GM12864 (cell line): Measurements from ENCODE around the gene VEZT.

ENCODE experiments used
- DNase-seq: peaks from one replicate; pipeline ENCODE4 v3.0.0-alpha.2; 2011; ENCODE audit warnings: low read depth
- H3K4me3 ChIP-seq: 2 replicates; pipeline ENCODE4 v1.5.1; 2011; ENCODE audit warnings: mild to moderate bottlenecking, low read depth, low read length, control low read depth
- TF ChIP-seq, protein P1 (sequence below): IDR thresholded peaks from 2 replicates; pipeline ENCODE4 v1.5.1; 2011; ENCODE audit warnings: low read depth, mild to moderate bottlenecking, moderate library complexity, low read length, control low read depth, inconsistent platforms; ENCODE audit errors: missing control alignments

The VEZT gene

DNA sequence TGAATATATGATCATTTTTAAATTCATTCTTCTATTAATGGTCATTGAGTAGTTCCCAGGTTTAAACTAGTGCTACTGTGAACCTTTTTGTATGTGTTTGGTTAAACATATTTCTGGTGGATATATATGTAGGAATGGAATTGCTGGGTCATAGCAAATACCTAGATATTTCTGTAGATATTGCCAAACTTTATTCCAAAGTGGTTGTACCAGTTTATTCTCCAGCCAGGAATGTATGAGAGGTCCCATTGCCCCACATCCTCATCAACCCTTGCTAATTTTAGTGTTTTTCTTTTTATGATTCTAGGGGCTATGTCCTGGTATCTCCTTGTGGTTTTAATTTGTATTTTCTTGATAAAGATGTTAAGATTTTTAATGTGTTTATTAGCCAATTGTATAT lies 3.1 kb downstream of the VEZT start:
- no peak overlapping the region for H3K4me3 ChIP-seq
- no peak for DNase-seq
- TF ChIP-seq, protein P1, sequence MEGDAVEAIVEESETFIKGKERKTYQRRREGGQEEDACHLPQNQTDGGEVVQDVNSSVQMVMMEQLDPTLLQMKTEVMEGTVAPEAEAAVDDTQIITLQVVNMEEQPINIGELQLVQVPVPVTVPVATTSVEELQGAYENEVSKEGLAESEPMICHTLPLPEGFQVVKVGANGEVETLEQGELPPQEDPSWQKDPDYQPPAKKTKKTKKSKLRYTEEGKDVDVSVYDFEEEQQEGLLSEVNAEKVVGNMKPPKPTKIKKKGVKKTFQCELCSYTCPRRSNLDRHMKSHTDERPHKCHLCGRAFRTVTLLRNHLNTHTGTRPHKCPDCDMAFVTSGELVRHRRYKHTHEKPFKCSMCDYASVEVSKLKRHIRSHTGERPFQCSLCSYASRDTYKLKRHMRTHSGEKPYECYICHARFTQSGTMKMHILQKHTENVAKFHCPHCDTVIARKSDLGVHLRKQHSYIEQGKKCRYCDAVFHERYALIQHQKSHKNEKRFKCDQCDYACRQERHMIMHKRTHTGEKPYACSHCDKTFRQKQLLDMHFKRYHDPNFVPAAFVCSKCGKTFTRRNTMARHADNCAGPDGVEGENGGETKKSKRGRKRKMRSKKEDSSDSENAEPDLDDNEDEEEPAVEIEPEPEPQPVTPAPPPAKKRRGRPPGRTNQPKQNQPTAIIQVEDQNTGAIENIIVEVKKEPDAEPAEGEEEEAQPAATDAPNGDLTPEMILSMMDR: no peak

DNA sequence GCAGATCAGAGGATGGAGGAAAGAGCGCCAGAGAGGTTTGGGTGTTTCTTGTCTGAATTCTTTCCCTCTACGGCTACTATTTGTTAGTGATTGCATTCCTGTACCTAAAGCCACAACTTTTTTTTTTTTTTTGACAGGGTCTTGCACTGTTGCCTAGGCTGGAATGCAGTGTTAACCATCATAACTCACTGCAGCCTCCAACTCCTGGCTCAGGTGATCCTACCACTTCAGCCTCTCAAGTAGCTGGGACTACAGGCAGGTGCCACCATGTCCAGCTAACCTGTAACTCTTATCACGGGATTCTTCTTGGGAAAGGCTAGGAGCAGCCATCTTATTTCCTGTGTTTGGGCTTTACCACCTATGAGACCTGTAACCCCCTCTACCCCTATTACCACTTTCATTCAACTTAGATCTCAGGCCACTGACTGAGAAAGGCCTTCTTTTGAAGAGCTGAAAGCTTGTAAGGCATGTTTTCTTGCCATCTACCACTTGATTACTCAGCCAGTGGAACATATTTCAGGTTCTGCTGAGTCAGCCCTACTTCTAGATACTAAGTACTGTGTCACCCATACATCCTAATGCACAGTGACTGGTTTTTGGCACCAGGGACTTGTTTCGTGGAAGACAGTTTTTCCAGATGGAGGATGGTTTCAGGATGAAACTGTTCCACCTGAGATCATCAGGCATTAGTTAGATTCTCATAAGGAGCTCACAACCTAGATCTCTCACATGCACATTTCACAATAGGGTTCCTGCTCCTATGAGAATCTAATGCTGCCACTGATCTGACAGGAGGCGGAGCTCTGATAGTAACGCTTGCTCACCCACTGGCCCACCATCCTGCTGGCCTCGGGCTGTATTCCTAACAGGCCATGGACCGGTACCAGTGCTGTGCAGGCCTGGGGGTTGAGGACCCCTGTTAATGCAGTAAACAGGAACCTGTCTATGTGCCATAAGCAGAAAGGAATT lies 6.9 kb downstream of the VEZT start:
- H3K4me3 ChIP-seq: no peak overlapping the region
- TF ChIP-seq, protein P1: no peak
- DNase-seq: no peak

DNA sequence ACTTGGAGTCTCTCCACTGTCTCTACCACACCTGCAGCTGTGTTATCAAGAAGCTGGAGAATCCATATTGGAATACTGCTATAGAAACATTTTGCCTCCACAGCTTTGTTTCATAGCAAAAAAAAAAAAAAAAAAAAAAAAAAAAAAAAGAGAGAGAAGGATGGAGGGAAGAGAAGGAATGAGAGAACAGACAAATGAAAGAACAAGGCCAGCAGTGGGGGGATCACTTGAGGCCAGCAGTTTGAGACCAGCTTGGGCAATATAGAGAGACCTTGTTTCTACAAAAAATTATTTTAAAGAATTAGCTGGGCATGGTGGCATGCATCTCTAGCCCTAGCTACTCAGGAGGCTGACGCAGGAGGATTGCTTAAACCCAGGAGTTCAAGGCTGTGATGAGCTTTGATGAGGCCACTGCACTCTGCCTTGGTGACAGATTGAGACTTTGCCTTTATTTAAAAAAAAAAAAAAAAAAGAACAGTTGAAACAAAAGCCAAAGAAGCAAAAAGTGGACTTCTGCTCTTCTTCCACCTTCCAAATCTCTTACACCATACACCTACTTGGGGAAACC lies 8.1 kb downstream of the VEZT start:
- H3K4me3 ChIP-seq: no peak overlapping the region
- no peak for DNase-seq
- TF ChIP-seq, protein P1: no peak

DNA sequence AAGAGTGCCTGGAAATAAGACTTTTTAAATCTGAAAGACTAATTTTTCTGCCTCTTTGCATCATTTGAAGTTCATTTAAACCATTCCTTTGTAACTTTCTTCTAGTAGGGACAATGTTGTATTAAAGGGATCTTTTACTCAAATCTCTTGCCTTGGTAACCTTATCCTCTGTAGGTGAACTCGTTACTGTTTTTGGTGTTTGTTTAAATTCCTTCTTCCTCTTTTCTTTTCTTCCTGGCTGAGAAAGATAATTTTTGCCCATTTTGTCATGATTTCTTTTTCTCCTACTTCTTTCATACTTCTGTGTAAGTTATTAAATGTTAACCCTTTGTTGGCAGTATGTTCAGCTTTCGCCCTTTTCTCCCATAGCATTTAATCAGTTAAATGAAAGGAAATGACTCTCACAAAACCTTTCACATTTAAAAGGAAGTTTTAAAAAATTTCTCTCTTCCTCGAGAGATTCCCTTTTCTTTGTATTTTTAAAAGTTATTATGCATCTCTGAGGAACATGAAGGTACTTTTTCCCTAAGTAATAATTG lies 10.3 kb downstream of the VEZT start:
- no peak overlapping the region for H3K4me3 ChIP-seq
- TF ChIP-seq, protein P1: no peak

DNA sequence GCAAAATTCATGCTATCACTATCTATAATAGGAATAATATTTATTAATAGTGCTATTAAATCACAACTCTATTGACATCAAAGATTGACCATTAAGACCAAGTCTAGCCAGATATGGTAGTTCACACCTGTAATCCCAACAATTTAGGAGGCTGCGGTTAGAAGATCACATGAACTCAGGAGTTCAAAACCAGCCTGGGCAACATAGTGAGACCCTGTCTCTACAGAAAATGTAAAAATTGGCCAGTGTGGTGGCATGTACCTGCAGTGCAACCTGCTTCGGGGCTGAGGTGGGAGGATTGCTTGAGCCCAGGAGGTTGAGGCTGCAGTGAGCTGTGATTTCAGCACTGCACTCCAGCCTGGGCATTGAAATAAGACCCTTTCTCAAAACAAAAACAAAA lies 11.0 kb downstream of the VEZT start:
- no peak overlapping the region for H3K4me3 ChIP-seq
- TF ChIP-seq, protein P1: no peak
- DNase-seq: no peak

More for the DNA sequence above, 10.3 kb downstream of the VEZT start:
- no peak for DNase-seq

DNA sequence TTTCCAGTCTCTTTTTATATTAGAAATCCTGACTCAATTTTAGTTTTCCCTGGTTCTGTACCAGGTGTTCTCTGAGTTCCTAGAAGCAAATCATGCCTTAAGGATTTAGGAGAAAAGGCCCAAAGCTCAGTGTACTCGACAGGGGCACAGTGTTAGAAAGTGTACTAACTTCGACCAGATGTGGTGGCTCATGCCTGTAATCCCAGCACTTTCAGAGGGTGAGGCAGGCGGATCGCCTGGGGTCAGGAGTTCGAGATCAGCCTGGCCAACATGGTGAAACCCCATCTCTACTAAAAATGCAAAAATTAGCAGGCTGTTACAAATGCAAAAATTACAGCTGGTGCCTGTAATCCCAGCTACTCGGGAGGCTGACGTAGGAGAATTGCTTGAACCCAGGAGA lies 12.0 kb downstream of the VEZT start:
- DNase-seq: no peak
- TF ChIP-seq, protein P1: no peak
- H3K4me3 ChIP-seq: no peak overlapping the region
